Measurements from ENCODE around the gene HMBS. TPM values are rescaled to one million over a fixed set of nuclear protein-coding genes. Genes with fewer than 3 reads are reported as not detected.

Gene HMBS
- total RNA-seq, 2 experiments from 2014 or later: 17.3 to 18.8 TPM

GRCh38 chr11:119115484-119116234, 31.0 kb downstream of the HMBS start:
- Mint-ChIP-seq H3K4me3 (peak overlapping the region; percentile 70), H3K36me3 (ENCODE audit: low read depth) (peaks cover 59% of the 10 kb centered on the region), H3K9me3 (no peaks in the 10 kb centered on the region), H3K27ac (peak overlapping the region; percentile 91), H3K4me1 (peaks cover 27% of the 10 kb centered on the region), H3K27me3 (no peaks in the 10 kb centered on the region)
- POLR2A ChIA-PET: interaction anchor here (0.7 to 10.6 kb wide), 8 partner anchors 9 to 97 kb away, joined by 3 to 108 read pairs (median 4); partner anchors contain the start of genes C2CD2L, RPS25, TRAPPC4 and VPS11
- no peak for DNase-seq
- CTCF ChIA-PET: interaction anchor here (0.6 to 1.0 kb wide), 4 partner anchors 9 to 213 kb away, joined by 3 to 6 read pairs (median 4); partner anchors contain the start of genes C2CD2L and DPAGT1

GRCh38 chr11:119116235-119116594, 31.5 kb downstream of the HMBS start:
- no peak for DNase-seq
- peaks cover 54% of the 10 kb centered on the region for H3K36me3 Mint-ChIP-seq (ENCODE audit: low read depth)
- peaks cover 30% of the 10 kb centered on the region for H3K4me1 Mint-ChIP-seq
- H3K27ac Mint-ChIP-seq: peak overlapping the region; percentile 91
- H3K27me3 Mint-ChIP-seq: no peaks in the 10 kb centered on the region
- peak overlapping the region; percentile 70 for H3K4me3 Mint-ChIP-seq
- CTCF ChIA-PET: interaction anchor here (0.9 kb wide), 1 partner anchor 10 kb away, joined by 6 read pairs; the partner anchor contains the start of gene C2CD2L
- H3K9me3 Mint-ChIP-seq: no peaks in the 10 kb centered on the region
- POLR2A ChIA-PET: interaction anchor here (1.0 to 10.6 kb wide), 6 partner anchors 10 to 53 kb away, joined by 3 to 108 read pairs (median 6); partner anchors contain the start of genes C2CD2L and VPS11

GRCh38 chr11:119116601-119117000, 31.9 kb downstream of the HMBS start:
- H3K4me1 Mint-ChIP-seq: peaks cover 30% of the 10 kb centered on the region
- DNase-seq: no peak
- H3K9me3 Mint-ChIP-seq: no peaks in the 10 kb centered on the region
- H3K27me3 Mint-ChIP-seq: no peaks in the 10 kb centered on the region
- ChIA-PET POLR2A (interaction anchor here (1.5 to 10.6 kb wide), 5 partner anchors 7 to 23 kb away, joined by 6 to 108 read pairs (median 18); partner anchors contain the start of genes C2CD2L and DPAGT1), CTCF (no interaction called here)
- H3K36me3 Mint-ChIP-seq (ENCODE audit: low read depth): peaks cover 50% of the 10 kb centered on the region
- H3K4me3 Mint-ChIP-seq: no peak overlapping the region
- H3K27ac Mint-ChIP-seq: peak overlapping the region; percentile 32

- Mint-ChIP-seq H3K36me3 (ENCODE audit: low read depth) (peaks cover 46% of the 10 kb centered on the region), H3K4me1 (peaks cover 34% of the 10 kb centered on the region)
These were observed 32.5 kb downstream of the HMBS start for GRCh38 chr11:119117004-119117706.

GRCh38 chr11:119118227-119118626, 33.5 kb downstream of the HMBS start:
- Mint-ChIP-seq H3K27me3 (no peaks in the 10 kb centered on the region), H3K9me3 (no peaks in the 10 kb centered on the region), H3K4me3 (no peak overlapping the region), H3K27ac (no peak overlapping the region), H3K4me1 (peaks cover 43% of the 10 kb centered on the region), H3K36me3 (ENCODE audit: low read depth) (peaks cover 40% of the 10 kb centered on the region)
- DNase-seq: no peak
- ChIA-PET CTCF (interaction anchor here (0.6 to 2.1 kb wide), 4 partner anchors 11 to 78 kb away, joined by 3 to 5 read pairs (median 4); partner anchors contain the start of genes C2CD2L and DPAGT1), POLR2A (interaction anchor here (1.5 to 10.6 kb wide), 4 partner anchors 9 to 50 kb away, joined by 3 to 108 read pairs (median 46); partner anchors contain the start of genes C2CD2L, DPAGT1 and VPS11)

More at GRCh38 chr11:119117004-119117706, 32.5 kb downstream of the HMBS start:
- no peaks in the 10 kb centered on the region for H3K27me3 Mint-ChIP-seq
- H3K9me3 Mint-ChIP-seq: no peaks in the 10 kb centered on the region
- DNase-seq: no peak
- ChIA-PET POLR2A (interaction anchor here (1.5 to 10.6 kb wide), 4 partner anchors 8 to 49 kb away, joined by 3 to 108 read pairs (median 46); partner anchors contain the start of genes C2CD2L, DPAGT1 and VPS11), CTCF (interaction anchor here (2.1 kb wide), 1 partner anchor 79 kb away, joined by 5 read pairs; no protein-coding TSS in a partner anchor)
- no peak overlapping the region for H3K4me3 Mint-ChIP-seq
- H3K27ac Mint-ChIP-seq: no peak overlapping the region

- DNase-seq: no peak
- peaks cover 43% of the 10 kb centered on the region for H3K4me1 Mint-ChIP-seq
- H3K27ac Mint-ChIP-seq: no peak overlapping the region
- ChIA-PET CTCF (interaction anchor here (0.7 to 2.1 kb wide), 3 partner anchors 10 to 78 kb away, joined by 3 to 5 read pairs (median 5); partner anchors contain the start of gene DPAGT1), POLR2A (interaction anchor here (1.5 to 10.6 kb wide), 4 partner anchors 9 to 51 kb away, joined by 3 to 108 read pairs (median 46); partner anchors contain the start of genes C2CD2L, DPAGT1 and VPS11)
- H3K4me3 Mint-ChIP-seq: no peak overlapping the region
- no peaks in the 10 kb centered on the region for H3K9me3 Mint-ChIP-seq
- H3K36me3 Mint-ChIP-seq (ENCODE audit: low read depth): peaks cover 38% of the 10 kb centered on the region
- no peaks in the 10 kb centered on the region for H3K27me3 Mint-ChIP-seq
These were observed 34.3 kb downstream of the HMBS start for GRCh38 chr11:119118946-119119345.

- CTCF ChIA-PET: interaction anchor here (1.4 to 1.5 kb wide), 3 partner anchors 14 to 76 kb away, joined by 5 to 7 read pairs (median 5); partner anchors contain the start of gene C2CD2L
- Mint-ChIP-seq H3K27ac (peak overlapping the region; percentile 76), H3K9me3 (no peaks in the 10 kb centered on the region), H3K27me3 (no peaks in the 10 kb centered on the region), H3K4me3 (peak overlapping the region; percentile 93), H3K36me3 (ENCODE audit: low read depth) (peaks cover 32% of the 10 kb centered on the region), H3K4me1 (peaks cover 34% of the 10 kb centered on the region)
- DNase-seq: no peak
- POLR2A ChIA-PET: interaction anchor here (1.1 to 10.6 kb wide), 9 partner anchors 11 to 218 kb away, joined by 3 to 108 read pairs (median 9); partner anchors contain the start of genes C2CD2L, DPAGT1, HYOU1 and NLRX1
These were observed 35.9 kb downstream of the HMBS start for GRCh38 chr11:119120639-119121007.

- H3K4me1 Mint-ChIP-seq: peaks cover 29% of the 10 kb centered on the region
- H3K27ac Mint-ChIP-seq: peak within 1 kb of the TSS; percentile 76
- H3K27me3 Mint-ChIP-seq: no peaks in the 10 kb centered on the region
- H3K36me3 Mint-ChIP-seq (ENCODE audit: low read depth): peaks cover 27% of the 10 kb centered on the region
- POLR2A ChIA-PET: interaction anchor here (0.6 to 10.6 kb wide), 12 partner anchors 12 to 200 kb away, joined by 3 to 108 read pairs (median 5); partner anchors contain the start of genes C2CD2L, DPAGT1, HMBS and HYOU1
- H3K4me3 Mint-ChIP-seq: peak within 1 kb of the TSS; percentile 93
- peak; percentile 100 for DNase-seq
- H3K9me3 Mint-ChIP-seq: no peaks in the 10 kb centered on the region
- CTCF ChIA-PET: interaction anchor here (1.0 to 1.5 kb wide), 7 partner anchors 14 to 202 kb away, joined by 3 to 7 read pairs (median 5); partner anchors contain the start of genes C2CD2L, CBL and NLRX1
These were observed 36.5 kb downstream of the HMBS start, which contains the start of gene HINFP for GRCh38 chr11:119121008-119121810. Gene HINFP (plus strand): TSS chr11:119121580. CDS start chr11:119126945, 5,365 bp downstream.

GRCh38 chr11:119121811-119122124, 37.1 kb downstream of the HMBS start:
- DNase-seq: no peak
- peaks cover 32% of the 10 kb centered on the region for H3K4me1 Mint-ChIP-seq
- ChIA-PET CTCF (interaction anchor here (1.0 to 1.5 kb wide), 8 partner anchors 15 to 1563 kb away, joined by 3 to 7 read pairs (median 5); partner anchors contain the start of genes C2CD2L, CBL and NLRX1), POLR2A (interaction anchor here (0.9 to 10.6 kb wide), 12 partner anchors 12 to 200 kb away, joined by 3 to 108 read pairs (median 8); partner anchors contain the start of genes C2CD2L, DPAGT1, HMBS and HYOU1)
- H3K4me3 Mint-ChIP-seq: peak overlapping the region; percentile 93
- H3K27ac Mint-ChIP-seq: peak overlapping the region; percentile 76
- peaks cover 29% of the 10 kb centered on the region for H3K36me3 Mint-ChIP-seq (ENCODE audit: low read depth)
- no peaks in the 10 kb centered on the region for H3K9me3 Mint-ChIP-seq
- no peaks in the 10 kb centered on the region for H3K27me3 Mint-ChIP-seq

- no peak for DNase-seq
- no peak overlapping the region for H3K27ac Mint-ChIP-seq
- H3K9me3 Mint-ChIP-seq: no peaks in the 10 kb centered on the region
- peaks cover 30% of the 10 kb centered on the region for H3K4me1 Mint-ChIP-seq
- H3K4me3 Mint-ChIP-seq: no peak overlapping the region
- ChIA-PET CTCF (no interaction called here), POLR2A (interaction anchor here (1.2 kb wide), 1 partner anchor 24 kb away, joined by 5 read pairs; the partner anchor contains the start of gene DPAGT1)
- H3K36me3 Mint-ChIP-seq (ENCODE audit: low read depth): peaks cover 28% of the 10 kb centered on the region
- no peaks in the 10 kb centered on the region for H3K27me3 Mint-ChIP-seq
These were observed 41.1 kb downstream of the HMBS start for GRCh38 chr11:119125821-119126220.

GRCh38 chr11:119126675-119127268, 42.1 kb downstream of the HMBS start:
- no peaks in the 10 kb centered on the region for H3K27me3 Mint-ChIP-seq
- no peak overlapping the region for H3K27ac Mint-ChIP-seq
- no peak overlapping the region for H3K4me3 Mint-ChIP-seq
- H3K4me1 Mint-ChIP-seq: peaks cover 26% of the 10 kb centered on the region
- CTCF ChIA-PET: interaction anchor here (1.3 kb wide), 1 partner anchor 27 kb away, joined by 4 read pairs; no protein-coding TSS in a partner anchor
- DNase-seq: no peak
- POLR2A ChIA-PET: interaction anchor here (1.0 to 1.2 kb wide), 2 partner anchors 20 to 25 kb away, joined by 3 to 5 read pairs; partner anchors contain the start of gene DPAGT1
- no peaks in the 10 kb centered on the region for H3K9me3 Mint-ChIP-seq
- H3K36me3 Mint-ChIP-seq (ENCODE audit: low read depth): peaks cover 38% of the 10 kb centered on the region

All from activated CD4-positive, alpha-beta memory T cell treated with anti-CD3 and anti-CD28 coated beads, Interleukin-2, amount 10 ng/mL, durations not matched to agents 7 days and 5 days (primary cell).